ENCODE measurements around the gene SELE.

DNA sequence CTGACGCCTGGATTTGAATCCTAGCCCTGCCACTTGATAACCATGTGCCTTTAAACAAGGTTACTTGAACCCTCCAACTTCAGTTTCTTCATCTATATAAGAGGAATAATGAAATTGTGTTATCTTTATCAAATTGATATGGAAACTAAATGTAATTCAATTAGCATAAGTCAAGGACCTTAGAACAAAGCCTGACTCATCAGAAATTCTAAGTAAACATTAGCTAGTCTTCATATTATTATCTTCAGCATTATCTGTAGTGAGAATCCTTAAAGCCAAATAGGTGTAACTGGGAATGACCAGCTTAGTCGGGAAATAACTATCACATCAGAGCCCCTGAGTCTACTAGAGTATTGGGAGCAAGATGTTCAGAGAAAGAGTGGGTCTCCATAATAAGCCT, 29.1 kb downstream of the SELE start:
- TF ChIP-seq, protein P1, sequence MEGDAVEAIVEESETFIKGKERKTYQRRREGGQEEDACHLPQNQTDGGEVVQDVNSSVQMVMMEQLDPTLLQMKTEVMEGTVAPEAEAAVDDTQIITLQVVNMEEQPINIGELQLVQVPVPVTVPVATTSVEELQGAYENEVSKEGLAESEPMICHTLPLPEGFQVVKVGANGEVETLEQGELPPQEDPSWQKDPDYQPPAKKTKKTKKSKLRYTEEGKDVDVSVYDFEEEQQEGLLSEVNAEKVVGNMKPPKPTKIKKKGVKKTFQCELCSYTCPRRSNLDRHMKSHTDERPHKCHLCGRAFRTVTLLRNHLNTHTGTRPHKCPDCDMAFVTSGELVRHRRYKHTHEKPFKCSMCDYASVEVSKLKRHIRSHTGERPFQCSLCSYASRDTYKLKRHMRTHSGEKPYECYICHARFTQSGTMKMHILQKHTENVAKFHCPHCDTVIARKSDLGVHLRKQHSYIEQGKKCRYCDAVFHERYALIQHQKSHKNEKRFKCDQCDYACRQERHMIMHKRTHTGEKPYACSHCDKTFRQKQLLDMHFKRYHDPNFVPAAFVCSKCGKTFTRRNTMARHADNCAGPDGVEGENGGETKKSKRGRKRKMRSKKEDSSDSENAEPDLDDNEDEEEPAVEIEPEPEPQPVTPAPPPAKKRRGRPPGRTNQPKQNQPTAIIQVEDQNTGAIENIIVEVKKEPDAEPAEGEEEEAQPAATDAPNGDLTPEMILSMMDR (IDR thresholded peaks at IDR 0.05), result no peak
- TF ChIP-seq POLR2A (IDR thresholded peaks at IDR 0.05), result no peak
